ENCODE results near the gene PIK3R6. TPM values are rescaled to one million over a fixed set of nuclear protein-coding genes. Genes with fewer than 3 reads are reported as not detected.

PIK3R6 gene
- total and polyA plus RNA-seq, 10 of the 15 experiments (the other 5 are each of a cell fraction or from before 2014, with no cell fraction given), result 6.7 to 146 (median 68.2) TPM

GRCh38 chr17:8831234-8831849 is 36.1 kb downstream of the PIK3R6 start:
- H3K79me2 ChIP-seq (ENCODE audit: control insufficient read depth, insufficient read depth, low read length), result no peaks in the 10 kb centered on the region
- TSS peak; percentile 22 for BruUV-seq (replicated peaks)
- no peaks in the 10 kb centered on the region for H4K20me1 ChIP-seq (ENCODE audit: control insufficient read depth, insufficient read depth)
- ChIA-PET POLR2A (interaction anchor here (0.6 kb wide), 1 partner anchor 64 kb away, joined by 4 read pairs; no protein-coding TSS in a partner anchor), RAD21 (ENCODE audit: unreplicated experiment) (interaction anchor here (1.2 kb wide), 1 partner anchor 24 kb away, joined by 3 read pairs; no protein-coding TSS in a partner anchor), SMC1A (ENCODE audit: uncharacterized antibody, unreplicated experiment) (no interaction called here), CTCF (interaction anchor here (0.7 to 3.1 kb wide), 3 partner anchors 63 to 345 kb away, joined by 3 to 14 read pairs (median 4); no protein-coding TSS in a partner anchor)
- H3K27ac ChIP-seq (ENCODE audit: control insufficient read depth, insufficient read depth), result no peak overlapping the region
- H3K4me1 ChIP-seq (ENCODE audit: control insufficient read depth, insufficient read depth, low read length), result no peaks in the 10 kb centered on the region
- in situ Hi-C loops (cut with MboI), result no loop called here
- no peak overlapping the region for H3K9ac ChIP-seq (ENCODE audit: control insufficient read depth, insufficient read depth, low read length)
- 92% methylated on average over 7 of the region's 7 CpGs for WGBS (ENCODE audit: insufficient coverage, insufficient replicate concordance, low lambda C conversion rate, missing lambda C conversion rate)
- ATAC-seq (no peak), FAIRE-seq (no peak), DNase-seq (ENCODE audit: low read depth, low spot score) (no peak)
- H3K4me3 ChIP-seq, result no peak overlapping the region
- no peak overlapping the region for H2AFZ ChIP-seq (ENCODE audit: control insufficient read depth, low read depth, low read length)
- no peak overlapping the region for H3K4me2 ChIP-seq (ENCODE audit: control insufficient read depth, insufficient read depth)
- intact Hi-C loops (cut with micrococcal nuclease; ENCODE audit: unreplicated experiment), result no loop called here
- H3K36me3 ChIP-seq (ENCODE audit: control insufficient read depth in 2 of 2, insufficient read depth in 2 of 2, low read length in 1 of 2), result peaks cover 42 to 63% of the 10 kb centered on the region in 2 experiments
- TF ChIP-seq ZZZ3 (IDR thresholded peaks at IDR 0.05; ENCODE audit: control insufficient read depth, insufficient read length, low read depth) (no peak), POLR2A (IDR thresholded peaks at IDR 0.05; ENCODE audit: low read depth, low read length) (peak; percentile 48; the same call in 1 of the 2 replicates), SIN3A (IDR thresholded peaks at IDR 0.05; ENCODE audit: low read depth, low read length) (no peak), PKNOX1 (IDR thresholded peaks at IDR 0.05) (no peak), PML (IDR thresholded peaks at IDR 0.05; ENCODE audit: low read length) (0 out of 2 replicates have a peak, but pooled peaks have one; percentile 29), BCL3 (IDR thresholded peaks at IDR 0.05; ENCODE audit: borderline replicate concordance, insufficient read depth, low read depth, low read length, poor library complexity, severe bottlenecking) (peak; percentile 10), POLR2AphosphoS5 (IDR thresholded peaks at IDR 0.05; ENCODE audit: low read length) (peak; percentile 77), ATF2 (IDR thresholded peaks at IDR 0.05; ENCODE audit: low read length) (no peak), RCOR1 (conservative IDR thresholded peaks at IDR 0.05; ENCODE audit: low read depth, low read length) (no peak), SREBF1 (IDR thresholded peaks at IDR 0.05; ENCODE audit: low read length) (no peak), MTA2 (IDR thresholded peaks at IDR 0.05; ENCODE audit: low read depth) (no peak), RB1 (IDR thresholded peaks at IDR 0.05; ENCODE audit: borderline replicate concordance) (no peak), HDGF (IDR thresholded peaks at IDR 0.05) (no peak), KAT2A (conservative IDR thresholded peaks at IDR 0.05; ENCODE audit: control insufficient read depth, low read depth, low read length) (no peak), TCF7 (IDR thresholded peaks at IDR 0.05; ENCODE audit: borderline replicate concordance) (no peak), SMAD1 (IDR thresholded peaks at IDR 0.05; ENCODE audit: low read depth, partially characterized antibody) (no peak)
- no peaks in the 10 kb centered on the region; the same call in 2 of the 3 replicates for H3K9me3 ChIP-seq (replicated peaks; ENCODE audit: control insufficient read depth, insufficient read depth, low read length)
- no peaks in the 10 kb centered on the region for H3K27me3 ChIP-seq (replicated peaks in 1 of 2; ENCODE audit: control insufficient read depth in 2 of 2, insufficient read depth in 2 of 2, low read length in 1 of 2)

Data from GM12878 (cell line).